Stimulated activated CD8-positive, alpha-beta memory T cell treated with anti-CD3 and anti-CD28 coated beads, Interleukin-4, amount 100 ng/mL, for 48 hours (primary cell): ENCODE results near the gene BMP8B.
A peak's percentile ranks its signal among the peaks of the same experiment; 100 is the strongest.
"Not testable (repeated sequence)": the region's sequence is repeated elsewhere in the genome, so short reads cannot be mapped to it uniquely, and the experiment has no call there.

Experiments
- DNase-seq: peaks from one replicate; pipeline ENCODE4 v3.0.0-alpha.2; 2020

The BMP8B gene

GRCh38 chr1:39812913-39813312 lies 24.2 kb upstream of the BMP8B start:
- no peak for DNase-seq

DNA sequence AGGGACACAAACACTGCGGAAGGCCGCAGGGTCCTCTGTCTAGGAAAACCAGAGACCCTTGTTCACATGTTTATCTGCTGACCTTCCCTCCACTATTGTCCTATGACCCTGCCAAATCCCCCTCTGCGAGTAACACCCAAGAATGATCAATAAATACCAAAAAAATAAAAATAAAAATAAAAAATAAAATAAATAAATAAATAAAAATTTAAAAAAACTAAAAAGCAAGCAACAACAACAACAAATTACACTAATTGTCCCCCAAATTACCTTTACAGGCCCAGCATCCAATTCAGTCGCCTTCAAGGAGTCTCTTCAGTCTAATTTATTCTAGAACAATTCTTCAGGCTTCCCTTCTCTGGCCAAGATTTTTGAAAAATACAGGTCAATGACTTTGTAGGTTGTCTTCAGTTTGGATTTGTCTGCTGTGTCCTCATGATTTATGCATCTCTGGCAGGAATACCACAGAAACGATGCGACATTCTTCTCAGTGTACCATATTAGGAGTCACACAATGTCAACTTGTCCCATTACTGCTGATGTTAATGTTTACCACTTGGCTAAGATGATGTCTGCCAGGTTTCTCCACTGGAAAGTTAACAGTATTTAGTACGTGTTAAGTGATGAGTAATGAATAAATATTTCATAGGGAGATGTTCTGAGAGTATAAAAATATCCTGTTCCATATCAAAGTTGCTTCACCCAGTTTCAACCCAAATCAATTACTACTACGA lies 20.3 kb upstream of the BMP8B start:
- DNase-seq: no peak

GRCh38 chr1:39805385-39805784 lies 16.7 kb upstream of the BMP8B start:
- no peak for DNase-seq

DNA sequence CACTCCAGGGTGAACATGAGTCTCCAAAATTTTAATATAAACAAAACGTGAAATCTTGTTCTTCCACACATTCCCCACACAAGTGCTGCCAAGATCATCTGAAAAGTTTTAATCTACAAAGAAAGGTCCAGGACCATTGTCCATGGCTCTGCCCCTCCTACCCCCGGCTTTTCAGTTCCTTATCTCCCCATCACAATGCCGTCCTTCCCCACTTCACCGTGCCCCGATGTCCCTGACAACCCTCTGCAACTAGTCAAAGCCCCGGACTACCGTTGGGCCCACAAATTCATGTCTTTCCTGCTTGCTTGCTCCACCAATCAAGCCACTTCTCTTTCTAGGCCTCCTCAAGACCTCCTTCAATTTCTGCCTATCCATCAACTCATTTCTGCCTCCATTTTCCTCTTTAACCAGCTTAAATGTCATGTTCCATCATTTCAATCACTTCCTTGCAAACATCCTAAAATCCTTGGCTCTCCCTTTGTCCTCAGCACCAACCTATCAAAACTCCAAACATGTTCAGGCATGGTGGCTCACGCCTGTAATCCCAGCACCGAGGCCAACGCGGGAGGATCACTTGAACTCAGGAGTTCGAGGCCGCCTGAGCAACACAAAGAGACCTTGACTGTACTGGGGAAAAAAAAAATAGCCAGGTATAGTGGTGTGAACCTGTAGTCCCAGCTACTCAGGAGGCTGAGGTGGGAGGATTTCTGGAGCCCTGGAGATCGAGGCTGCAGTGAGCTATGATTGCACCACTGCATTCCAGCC lies 14.0 kb upstream of the BMP8B start:
- DNase-seq: no peak

DNA sequence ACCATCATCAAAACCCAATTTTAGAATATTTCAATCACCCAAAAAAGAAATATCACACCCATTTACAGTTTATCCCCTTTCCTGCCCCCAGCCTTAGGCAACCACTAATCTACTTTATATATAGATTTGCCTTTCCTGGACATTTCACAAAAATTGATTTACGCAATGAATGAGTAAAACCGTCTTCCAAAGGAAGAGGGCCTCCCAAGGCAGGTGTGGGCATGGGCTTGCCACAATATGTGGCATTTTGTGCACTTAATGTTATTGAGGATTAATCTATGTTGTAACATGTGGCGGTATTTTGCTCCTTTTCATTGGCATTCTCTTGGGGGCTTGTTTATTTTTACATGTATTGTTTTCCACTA lies 11.8 kb upstream of the BMP8B start:
- DNase-seq: no peak

GRCh38 chr1:39799770-39800470 lies 11.3 kb upstream of the BMP8B start:
- peak; percentile 88 for DNase-seq

GRCh38 chr1:39798859-39799769 lies 10.4 kb upstream of the BMP8B start:
- peak; percentile 87 for DNase-seq

GRCh38 chr1:39795651-39796050 lies 7.0 kb upstream of the BMP8B start:
- DNase-seq: no peak

- DNase-seq: no peak
Measured at GRCh38 chr1:39791838-39792237, 3.2 kb upstream of the BMP8B start.

GRCh38 chr1:39789571-39790110 lies 976 bp upstream of the BMP8B start:
- DNase-seq: no peak

DNA sequence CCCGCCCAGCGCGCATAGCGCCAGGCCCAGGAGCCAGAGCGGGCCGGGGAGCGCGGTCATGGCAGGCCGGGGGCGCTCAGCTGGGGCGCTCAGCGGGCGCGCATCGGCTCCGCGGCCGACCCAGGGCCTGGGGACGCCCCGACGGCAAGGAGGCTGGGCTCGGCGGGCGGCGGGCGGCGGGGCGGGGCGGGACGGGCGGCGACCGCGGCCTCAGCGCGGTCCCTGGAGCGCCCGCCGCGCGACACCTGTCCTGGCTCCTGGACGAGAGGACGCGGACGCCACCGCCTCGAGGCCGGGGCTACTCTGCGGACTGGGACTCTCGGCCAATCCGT lies 273 bp downstream of the BMP8B start:
- DNase-seq: no peak

- not testable (repeated sequence) for DNase-seq
Measured at GRCh38 chr1:39787964-39788363, 701 bp downstream of the BMP8B start.

GRCh38 chr1:39787468-39787867 lies 1.2 kb downstream of the BMP8B start:
- DNase-seq: no peak

GRCh38 chr1:39787108-39787375 lies 1.6 kb downstream of the BMP8B start:
- not testable (repeated sequence) for DNase-seq

GRCh38 chr1:39786303-39787107 lies 2.2 kb downstream of the BMP8B start:
- not testable (repeated sequence) for DNase-seq

- not testable (repeated sequence) for DNase-seq
Measured at GRCh38 chr1:39782685-39783084, 6.0 kb downstream of the BMP8B start.

GRCh38 chr1:39782103-39782502 lies 6.6 kb downstream of the BMP8B start:
- DNase-seq: no peak

- no peak for DNase-seq
Measured at GRCh38 chr1:39781349-39781715, 7.3 kb downstream of the BMP8B start.

DNA sequence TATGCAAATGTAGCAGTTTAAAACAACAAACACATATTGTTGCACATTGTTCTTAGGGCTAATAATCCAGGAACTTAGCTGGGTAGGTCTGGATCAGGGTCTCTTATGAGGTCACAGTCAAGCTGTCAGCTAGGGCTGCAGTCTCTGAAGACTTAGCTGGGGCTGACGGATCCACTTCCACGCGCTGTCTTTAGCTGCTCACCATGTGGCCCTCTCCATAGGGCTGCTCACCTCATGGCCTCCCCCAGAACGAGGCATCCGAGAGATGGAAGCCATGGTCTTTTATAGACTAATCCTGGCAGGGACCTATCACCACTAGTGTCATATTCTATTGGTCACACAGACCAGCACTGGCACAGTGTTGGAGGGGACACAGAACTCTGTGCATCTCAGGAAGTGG lies 8.8 kb downstream of the BMP8B start:
- DNase-seq: no peak

DNA sequence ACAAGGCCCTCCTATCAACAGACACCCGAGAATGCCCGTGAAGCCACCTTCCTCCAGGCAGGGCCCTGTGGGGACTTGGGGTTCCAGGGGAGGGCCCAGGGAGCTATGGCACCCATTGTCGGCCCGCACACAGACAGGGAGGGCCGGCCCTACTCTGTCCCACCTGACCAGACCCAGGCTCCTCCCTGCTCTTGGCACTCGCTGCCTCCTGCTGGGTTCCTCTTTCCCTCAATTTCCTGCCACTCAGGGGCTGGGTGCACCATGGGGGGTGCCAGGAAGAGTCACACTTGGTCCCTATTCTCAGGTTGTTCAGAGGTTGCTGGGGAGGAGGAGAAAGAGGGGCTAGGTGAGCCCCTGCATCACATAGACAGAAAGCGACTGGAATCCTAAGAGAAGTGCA lies 9.5 kb downstream of the BMP8B start:
- DNase-seq: no peak

DNA sequence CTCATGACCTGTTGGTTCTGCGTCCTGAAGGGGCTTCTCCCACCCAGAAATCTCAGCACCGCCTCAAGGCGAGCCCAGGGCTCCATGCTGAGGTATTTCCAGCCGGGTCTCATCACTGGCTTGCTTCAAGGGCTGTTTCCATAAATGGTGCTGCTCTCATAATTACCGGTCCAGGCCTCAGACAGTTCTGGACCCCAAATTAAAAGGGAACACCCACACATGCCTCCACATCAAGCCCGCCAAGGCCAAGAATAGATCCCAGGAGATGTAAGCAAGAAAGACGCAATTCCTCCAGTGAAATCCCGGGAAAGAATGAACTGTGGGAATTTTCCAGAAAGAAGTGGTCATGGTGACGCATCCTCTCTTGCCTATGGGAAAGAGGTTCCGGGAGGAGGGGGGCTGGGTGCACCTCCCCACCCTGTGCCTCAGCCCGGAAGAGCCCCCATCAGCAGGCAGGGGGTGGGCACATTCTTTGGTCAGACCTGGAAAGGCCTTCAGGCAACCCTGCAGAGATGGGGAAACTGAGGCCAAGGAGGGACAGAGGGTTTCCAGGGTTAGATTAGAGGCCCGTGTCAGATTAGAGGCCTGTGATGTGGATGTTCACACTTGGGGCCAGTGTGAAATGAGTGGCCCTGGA lies 10.1 kb downstream of the BMP8B start:
- not testable (repeated sequence) for DNase-seq

DNA sequence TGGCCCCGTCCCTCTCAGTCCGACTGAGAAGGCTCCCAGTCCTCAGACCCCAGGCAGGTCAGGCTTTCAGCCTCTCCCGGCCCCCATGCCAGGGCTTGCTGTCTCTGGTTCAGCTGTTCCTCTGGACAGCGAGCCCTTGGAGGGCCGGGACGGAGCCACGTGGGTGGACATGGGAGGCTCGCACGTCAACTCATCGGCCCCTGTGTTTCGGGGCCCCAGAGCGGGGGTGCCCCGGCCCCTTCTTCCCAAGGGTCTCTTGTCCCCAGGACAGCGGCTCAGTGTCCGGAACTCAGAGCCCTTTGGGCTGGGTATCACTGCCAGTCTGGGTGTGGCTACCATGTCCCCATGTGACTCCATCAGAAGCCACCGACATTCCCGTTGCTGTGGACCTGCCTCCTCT lies 10.8 kb downstream of the BMP8B start:
- DNase-seq: not testable (repeated sequence)
